HK-2 (cell line): ENCODE measurements around the gene FKBP10.
"Not testable (repeated sequence)": the region's sequence is repeated elsewhere in the genome, so short reads cannot be mapped to it uniquely, and the experiment has no call there.

Experiments
- DNase-seq: peaks from one replicate; pipeline ENCODE4 v3.0.0-alpha.2; 2018; ENCODE audit not compliant: unreplicated experiment

FKBP10 gene

DNA sequence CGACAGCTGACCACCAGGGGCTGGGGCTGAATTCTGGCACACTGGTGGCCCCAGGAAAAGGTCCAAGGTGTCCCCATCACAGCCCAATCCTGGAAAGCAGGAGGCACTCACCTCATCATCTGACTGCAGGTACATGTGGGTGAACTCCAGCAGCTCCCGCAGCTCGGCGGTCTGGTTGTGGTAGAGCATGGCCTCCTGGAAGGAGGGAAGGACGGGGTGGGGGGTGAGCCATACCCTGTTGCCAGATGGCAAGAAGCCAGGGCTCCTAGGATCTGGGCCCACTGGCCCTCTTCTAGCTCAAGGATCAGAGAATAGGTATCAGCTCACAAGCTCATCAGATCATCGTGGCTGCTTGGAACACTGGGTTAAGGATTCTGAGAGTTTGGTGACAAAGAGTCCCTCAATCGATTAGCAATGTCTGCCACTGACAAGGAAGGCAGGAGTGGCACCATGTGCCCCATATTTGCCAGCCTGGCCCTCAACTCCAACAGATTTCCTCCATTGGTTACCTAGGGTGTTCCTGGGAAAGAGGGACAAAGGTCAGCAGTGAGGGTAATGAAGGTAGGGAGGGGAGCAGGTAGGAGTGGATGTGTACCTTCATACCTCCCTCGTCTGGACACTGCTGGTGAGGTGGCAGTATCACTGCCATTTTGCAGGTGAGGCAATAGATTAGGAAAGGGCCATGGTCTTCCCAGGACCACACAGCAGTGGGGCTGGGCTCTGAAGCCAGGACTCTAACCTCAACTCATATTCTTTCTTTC lies 5.9 kb upstream of the FKBP10 start:
- no peak for DNase-seq

DNA sequence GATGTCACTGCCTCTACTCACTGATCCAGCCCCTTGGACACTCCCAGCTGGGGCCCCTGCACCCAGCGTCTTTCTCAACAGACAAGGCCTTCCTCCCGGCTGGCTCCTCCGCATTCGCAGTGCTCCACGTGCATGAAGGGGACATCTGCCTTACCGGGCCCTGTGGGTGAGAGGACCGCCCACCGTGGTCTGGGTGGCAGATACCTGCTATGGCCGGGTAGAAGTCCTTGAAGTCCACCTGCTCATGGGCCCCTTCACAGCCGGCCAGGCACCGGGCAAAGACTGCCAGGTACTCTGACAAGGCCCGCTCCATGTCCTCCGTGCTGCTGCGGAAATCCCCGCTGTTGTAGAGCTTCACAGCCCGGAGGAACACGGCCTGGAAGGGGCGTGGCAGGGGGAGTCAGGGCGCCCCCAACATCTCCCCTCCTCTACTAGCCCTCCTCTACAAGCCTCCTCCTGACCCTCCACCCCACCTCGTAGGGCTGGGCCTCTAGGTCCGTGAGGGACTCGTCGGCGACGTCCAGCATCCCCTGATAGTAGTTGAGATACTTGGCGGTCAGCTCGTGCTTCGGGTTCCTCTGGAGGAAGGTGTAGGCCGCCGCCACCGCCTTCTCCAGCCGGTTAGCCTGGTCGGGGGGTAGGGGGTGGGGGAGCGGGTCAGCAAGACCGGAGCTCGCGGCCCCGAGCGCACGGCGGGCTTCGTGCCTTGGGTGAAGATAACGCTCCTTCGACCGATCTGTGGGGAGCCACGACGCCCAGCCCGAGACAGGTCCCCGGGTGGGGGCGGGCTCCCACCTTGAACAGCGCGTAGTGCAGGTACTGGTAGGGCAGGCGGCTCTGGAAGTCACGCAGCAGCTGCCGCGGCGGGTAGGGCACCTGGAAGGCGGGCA lies 1.9 kb upstream of the FKBP10 start:
- DNase-seq, result no peak

DNA sequence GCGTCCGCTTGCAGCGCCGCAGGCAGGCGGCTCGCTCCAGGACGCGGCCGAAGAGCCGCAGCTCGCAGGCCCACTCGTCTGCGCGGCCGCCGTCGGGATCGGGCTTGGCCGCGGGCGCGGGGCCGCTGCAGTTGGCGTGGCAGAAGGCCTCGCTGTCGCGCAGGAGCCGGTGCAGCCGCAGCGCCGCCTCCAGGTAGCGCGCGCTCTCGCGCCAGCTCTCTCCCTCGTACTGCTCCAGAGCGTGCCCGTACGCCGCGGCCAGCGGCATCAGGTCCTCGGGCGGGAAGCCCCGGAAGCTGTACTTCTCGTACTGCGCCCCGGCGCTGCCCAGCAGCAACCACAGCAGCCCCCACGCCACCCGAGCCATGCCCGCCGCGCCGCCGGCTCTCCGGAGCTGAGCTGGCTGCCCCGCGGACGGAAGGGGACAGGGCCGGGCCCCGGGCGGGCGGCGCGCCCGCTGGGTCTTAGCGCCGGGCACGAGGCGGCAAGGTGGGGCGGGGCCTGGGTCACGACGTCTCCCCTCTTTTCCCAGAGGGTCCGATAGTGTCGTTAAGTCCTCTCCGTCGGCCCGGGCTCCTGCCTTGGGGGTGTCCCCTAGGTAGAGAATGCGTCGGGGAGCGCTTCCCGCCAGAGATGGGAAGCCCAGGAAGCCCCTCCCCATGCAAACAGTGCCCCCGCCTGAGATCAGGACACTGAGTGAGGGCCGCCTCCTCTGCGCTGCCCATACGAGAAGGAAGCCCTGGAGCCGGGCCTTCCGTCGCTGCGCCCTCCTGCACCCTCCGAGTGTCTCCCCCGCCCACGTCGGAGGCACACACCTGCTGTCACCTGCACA lies 1.0 kb upstream of the FKBP10 start, which contains the start of gene P3H4:
Gene P3H4 (minus strand): TSS at position 401 of the 832 bp plus-strand sequence. CDS start 34 bp downstream, at position 367.
- peak; percentile 83 for DNase-seq

DNA sequence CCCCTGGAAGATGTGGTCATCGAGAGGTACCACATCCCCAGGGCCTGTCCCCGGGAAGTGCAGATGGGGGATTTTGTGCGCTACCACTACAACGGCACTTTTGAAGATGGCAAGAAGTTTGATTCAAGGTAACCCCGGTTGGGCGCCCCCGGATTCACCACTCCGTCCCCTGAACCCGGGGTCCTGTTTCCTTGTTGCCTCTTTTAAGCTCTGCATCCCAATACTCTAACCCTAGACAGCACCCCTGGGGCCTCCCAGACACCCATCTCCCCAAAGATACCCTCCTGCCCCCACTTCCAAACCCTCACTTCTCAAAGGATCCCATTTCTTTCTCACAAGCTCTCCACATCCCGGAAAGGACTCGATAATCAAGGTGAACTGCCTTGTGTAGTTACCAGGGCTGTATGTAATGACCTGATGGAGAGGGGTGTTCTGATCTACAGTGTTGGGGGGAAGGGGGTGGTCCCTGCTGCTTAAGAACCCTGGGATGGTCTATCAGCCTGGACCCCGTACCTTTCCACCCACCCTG lies 412 bp downstream of the FKBP10 start:
- no peak for DNase-seq

DNA sequence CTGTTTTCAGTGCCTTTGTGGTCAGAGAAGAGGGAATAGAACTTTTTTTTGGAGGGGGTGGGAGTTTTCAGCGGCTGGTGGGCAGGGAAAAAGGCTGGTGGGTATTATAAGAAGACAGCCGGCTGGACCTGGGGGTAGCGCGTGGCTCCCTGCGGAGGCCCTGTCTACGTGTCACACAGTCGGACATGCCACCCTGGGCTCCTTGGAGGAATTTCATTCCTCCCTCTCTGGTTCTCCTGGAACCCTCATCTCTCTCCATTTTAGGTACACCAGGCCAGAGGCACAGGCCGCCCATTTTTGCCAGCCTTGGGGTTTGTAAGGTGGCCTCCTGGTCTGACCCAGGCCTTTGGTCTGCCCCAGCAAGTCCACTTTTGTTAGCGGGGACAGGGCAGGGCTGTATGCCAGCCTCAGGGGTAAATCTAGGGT lies 908 bp downstream of the FKBP10 start:
- no peak for DNase-seq

DNA sequence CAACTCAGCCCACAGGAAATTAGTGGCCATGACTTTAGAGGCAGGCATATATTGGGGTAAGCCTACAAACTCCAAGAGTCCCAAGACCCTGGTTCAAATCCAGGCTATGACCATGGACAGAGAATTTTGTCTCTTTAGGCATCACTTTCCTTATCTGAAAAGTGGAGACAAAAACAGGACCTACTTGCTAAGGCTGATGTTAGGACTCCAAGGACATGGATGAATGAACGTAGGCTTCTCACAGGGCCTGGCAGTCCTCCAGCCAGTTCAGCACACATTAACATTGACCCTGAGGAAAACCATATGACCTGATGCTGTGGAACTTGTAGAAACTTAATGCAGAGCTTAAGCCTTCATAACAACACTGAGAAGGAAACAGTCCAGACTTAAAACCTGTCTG lies 1.4 kb downstream of the FKBP10 start:
- DNase-seq, result peak; percentile 58

DNA sequence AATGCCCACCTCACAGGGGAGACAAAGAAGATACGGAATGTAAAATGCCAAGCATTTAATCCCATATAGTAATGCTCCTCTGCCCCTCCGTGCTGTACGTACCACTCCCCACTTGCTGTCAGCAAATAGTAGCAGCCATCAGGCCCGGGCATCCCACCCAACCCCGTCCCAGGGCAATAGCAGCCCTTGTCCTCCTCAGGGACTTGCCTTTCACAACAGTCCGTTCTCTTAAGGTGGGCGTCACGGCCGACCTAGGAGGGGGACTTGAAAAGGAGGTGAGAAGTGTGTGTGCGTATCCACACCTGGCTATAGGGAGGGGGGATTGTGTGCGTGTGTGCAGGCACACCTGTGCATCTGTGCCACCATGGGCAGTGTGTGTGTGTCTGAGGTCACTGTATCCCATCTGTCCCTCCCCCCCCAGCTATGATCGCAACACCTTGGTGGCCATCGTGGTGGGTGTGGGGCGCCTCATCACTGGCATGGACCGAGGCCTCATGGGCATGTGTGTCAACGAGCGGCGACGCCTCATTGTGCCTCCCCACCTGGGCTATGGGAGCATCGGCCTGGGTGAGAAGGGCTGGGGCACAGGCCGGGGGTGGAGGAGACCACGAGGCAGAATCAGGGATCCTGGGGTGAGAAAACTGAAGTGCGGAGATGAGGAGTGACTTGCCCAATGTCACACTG lies 4.0 kb downstream of the FKBP10 start:
- no peak for DNase-seq

DNA sequence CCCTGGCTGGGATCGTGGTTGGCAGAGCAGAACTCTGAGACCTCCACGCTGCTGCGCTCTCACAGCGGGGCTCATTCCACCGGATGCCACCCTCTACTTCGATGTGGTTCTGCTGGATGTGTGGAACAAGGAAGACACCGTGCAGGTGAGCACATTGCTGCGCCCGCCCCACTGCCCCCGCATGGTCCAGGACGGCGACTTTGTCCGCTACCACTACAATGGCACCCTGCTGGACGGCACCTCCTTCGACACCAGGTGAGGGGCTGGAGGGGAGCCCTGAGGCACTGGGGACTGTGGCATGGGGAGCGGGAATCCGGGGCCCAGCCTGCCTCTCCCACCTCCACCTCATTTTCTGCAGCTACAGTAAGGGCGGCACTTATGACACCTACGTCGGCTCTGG lies 5.2 kb downstream of the FKBP10 start:
- DNase-seq, result no peak

DNA sequence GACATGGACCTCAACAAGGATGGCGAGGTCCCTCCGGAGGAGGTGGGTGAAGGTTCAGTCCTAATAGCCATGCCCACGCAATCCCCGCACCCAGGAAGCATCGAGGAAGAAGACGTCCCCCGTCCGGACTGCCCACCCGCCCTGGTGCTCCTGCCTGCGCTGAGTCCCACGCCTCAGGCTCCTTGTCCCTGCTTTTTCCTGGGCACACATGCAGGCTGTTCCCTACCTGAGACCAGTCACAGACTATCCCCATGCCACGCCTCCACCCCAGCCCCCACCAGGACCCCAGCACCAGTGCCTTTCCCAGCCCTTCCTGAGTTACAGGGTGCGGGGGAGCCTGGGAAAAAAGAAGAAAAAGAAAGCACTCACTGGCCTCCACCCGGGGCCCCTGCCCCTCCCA lies 9.0 kb downstream of the FKBP10 start:
- DNase-seq, result no peak

DNA sequence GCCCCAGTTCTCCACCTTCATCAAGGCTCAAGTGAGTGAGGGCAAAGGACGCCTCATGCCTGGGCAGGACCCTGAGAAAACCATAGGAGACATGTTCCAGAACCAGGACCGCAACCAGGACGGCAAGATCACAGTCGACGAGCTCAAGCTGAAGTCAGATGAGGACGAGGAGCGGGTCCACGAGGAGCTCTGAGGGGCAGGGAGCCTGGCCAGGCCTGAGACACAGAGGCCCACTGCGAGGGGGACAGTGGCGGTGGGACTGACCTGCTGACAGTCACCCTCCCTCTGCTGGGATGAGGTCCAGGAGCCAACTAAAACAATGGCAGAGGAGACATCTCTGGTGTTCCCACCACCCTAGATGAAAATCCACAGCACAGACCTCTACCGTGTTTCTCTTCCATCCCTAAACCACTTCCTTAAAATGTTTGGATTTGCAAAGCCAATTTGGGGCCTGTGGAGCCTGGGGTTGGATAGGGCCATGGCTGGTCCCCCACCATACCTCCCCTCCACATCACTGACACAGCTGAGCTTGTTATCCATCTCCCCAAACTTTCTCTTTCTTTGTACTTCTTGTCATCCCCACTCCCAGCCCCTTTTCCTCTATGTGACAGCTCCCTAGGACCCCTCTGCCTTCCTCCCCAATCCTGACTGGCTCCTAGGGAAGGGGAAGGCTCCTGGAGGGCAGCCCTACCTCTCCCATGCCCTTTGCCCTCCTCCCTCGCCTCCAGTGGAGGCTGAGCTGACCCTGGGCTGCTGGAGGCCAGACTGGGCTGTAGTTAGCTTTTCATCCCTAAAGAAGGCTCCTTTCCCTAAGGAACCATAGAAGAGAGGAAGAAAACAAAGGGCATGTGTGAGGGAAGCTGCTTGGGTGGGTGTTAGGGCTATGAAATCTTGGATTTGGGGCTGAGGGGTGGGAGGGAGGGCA lies 9.7 kb downstream of the FKBP10 start:
- DNase-seq, result no peak

DNA sequence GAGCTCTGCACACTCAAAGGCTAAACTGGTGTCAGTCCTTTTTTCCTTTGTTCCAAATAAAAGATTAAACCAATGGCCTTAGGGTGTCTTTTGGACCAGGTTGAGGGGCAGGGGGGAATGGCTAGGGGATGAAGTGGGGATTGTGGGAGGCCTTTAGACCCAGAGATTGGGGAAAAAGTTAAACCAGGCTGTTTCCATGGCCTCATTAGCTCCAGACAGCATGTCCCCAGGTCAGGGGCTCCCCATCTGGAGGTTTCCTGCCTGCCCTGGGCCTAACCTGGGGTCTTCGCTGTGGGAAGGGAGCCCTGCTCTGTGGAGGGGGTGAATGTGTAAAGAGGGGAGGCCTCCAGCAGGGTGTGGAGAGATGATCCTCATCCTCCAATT lies 10.3 kb downstream of the FKBP10 start:
- no peak for DNase-seq

DNA sequence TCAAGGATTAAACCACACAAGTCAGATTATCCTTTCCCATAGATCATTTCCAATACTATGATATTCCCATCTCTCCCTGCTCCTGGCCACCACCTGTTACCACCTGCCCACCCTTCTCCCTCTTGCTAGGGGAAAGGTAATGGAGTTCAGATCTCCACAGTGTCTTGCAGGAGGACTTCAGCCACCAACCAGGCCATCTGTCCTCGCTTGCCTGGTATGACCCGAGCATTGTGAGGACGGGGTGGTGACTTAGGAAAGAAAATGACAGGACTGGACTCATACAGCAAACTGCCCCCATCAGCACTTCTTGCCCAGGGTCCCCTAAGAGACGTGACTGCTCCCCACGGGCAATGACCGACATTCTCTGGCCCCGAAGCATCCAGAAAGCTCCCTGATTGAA lies 10.8 kb downstream of the FKBP10 start:
- DNase-seq, result no peak

DNA sequence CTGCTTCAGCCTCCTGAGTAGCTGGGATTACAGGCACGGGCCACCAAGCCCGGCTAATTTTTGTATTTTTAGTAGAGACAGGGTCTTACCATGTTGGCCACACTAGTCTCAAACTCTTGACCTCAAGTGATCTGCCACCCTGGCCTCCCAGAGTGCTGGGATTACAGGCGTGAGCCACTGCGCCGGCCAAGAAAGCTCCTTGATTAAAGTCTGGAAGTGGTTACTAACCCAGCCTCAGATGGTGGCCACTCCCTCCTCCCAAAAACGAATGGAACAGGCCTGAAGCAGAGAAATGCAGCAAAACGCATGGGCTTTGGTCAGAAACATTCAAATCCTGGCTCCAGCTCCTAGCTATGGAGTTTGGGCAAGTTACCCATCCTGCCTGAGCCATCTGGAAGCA lies 11.3 kb downstream of the FKBP10 start:
- DNase-seq, result no peak

DNA sequence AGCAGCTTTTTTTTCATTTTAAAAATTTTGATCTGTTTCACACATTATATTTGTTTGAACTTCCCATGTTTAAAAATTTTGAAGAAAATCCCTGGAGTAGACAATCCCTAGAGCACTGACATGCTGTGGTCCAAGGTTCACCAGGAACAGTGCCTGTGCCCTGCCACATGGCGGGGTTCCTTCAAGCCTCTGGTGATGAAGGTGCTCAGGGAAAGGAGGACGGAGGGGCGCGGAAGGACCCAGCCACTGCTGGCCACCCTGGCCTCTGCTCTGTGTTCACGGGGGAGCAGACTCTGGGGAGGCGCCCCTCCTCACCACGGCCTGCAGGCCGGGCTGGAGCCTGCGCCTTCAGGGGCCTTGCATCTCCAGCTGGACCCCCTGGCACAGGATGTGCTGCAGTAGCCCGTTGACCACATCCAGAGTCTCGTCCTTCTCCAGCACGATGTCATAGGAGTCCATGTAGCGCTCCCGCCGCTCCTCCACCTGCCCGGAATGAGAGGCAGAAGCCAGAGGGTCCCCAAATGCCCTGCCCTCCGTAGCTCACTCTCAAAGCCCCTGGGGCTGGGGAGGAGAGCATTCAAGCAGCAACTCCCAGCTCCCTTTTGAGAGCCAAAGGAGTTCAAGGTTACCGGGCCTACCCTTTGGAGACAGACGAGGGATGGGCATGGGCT lies 12.5 kb downstream of the FKBP10 start:
- no peak for DNase-seq

DNA sequence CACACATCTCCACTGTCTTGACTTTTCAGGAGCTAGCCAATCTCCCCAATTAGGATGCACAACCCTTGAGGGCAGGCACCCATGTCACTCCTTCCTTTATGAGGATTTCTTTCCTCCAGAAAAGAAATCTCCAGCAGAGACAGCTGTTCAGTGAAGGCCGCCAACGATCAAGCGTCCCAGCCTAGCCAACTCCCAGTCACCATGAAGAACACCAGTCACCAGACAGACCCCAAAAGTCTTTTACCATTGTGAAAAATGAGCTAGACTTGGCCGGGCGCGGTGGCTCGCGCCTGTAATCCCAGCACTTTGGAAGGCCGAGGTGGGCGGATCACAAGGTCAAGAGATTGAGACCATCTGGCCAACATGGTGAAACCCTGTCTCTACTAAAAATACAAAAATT lies 17.2 kb downstream of the FKBP10 start:
- DNase-seq, result not testable (repeated sequence)

DNA sequence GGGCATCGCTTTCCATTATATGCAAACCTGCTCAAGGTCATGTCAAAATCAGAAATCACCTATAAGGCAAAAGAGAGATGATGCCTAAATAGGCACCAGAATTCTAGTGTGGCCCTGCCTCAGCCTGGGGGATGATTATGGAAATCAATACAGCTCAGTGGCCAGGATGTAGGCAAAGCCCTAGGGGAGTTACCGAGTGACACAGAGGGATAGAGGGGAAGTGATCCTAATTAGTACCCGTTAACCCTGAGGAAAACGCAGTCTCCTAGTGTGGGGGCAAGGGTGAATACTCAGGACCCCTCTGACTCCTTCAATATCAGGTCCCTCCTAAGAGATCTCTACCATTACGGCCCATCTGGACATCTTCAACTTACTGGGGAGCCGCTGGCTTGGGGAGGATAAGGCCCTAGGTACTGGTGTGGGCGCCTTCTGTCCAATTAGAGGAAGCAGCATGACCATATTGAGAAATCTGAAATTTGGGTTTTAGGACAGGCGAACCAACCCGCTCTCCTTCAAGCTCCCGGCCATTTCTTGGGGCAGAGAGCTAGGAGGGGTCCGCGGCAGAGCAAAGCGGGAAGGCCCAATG lies 22.5 kb downstream of the FKBP10 start:
- no peak for DNase-seq

DNA sequence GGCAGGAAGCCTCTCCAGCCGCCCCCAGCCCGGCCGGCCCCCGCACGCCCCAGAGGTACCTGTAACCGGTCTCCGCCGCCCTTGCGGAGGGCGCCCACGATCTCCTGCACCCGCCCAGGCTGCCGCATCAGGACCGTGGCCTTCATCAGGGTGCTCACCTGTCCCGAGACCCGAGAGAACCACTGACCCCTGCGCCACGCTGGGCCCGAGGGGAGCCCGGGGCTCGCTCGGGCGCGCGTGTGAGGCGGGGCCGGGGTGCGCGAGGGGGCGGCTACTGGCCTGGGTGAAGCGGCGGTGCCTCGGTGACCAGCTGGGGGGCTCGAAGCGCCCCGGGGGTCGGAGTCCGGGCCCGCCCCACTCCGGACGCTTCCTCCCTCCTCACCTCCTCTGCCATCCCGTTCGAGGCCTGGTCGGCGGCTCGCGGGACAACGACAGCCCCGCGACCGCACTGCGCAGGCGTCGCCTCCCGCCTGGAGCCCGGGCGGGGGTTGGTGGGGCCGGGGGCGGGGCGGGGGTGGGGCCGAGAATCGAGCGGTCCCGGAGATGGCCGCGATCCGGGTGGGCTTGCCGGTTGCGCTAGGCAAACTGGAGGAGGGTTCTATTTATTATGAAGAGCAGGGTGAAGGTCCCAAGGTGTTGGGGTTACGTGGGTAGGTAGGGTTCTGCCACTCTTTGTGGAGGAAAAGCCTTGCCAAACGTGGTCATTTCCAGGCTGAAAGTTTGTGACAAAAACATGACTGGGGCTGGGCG lies 23.2 kb downstream of the FKBP10 start, which contains the start of gene NT5C3B:
Gene NT5C3B (minus strand): TSS at position 433 of the 750 bp plus-strand sequence. CDS start 39 bp downstream, at position 394.
- DNase-seq, result peak; percentile 71

DNA sequence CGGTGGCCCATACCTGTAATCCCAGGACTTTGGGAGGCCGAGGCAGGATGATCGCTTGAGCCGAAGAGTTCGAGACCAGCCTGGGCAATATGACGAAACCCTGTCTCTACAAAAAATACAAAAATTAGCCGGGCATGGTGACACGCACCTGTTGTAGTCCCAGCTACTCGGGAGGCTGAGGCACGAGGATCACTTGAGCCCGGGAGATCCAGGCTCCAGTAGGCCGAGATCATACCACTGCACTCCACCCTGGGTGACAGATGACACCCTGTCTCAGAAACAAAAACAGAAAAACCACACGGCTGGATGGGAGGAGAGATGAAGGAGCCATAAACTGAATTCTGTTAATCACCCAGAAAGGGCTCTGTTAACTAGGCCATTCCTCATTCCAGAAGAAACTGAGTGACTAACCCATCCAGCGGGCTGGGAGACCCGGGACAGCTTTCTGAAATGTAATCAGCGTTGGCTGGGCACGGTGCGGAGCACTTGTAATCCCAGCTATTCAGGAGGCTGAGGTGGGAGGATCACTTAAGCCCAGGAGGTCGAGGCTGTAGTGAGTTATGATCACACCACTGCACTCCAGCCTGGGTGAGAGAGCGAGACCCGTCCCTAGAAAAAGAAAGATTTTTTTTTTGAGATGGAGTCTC lies 23.9 kb downstream of the FKBP10 start:
- no peak for DNase-seq
